ENCODE results near the gene CHAT.

CHAT gene

DNA sequence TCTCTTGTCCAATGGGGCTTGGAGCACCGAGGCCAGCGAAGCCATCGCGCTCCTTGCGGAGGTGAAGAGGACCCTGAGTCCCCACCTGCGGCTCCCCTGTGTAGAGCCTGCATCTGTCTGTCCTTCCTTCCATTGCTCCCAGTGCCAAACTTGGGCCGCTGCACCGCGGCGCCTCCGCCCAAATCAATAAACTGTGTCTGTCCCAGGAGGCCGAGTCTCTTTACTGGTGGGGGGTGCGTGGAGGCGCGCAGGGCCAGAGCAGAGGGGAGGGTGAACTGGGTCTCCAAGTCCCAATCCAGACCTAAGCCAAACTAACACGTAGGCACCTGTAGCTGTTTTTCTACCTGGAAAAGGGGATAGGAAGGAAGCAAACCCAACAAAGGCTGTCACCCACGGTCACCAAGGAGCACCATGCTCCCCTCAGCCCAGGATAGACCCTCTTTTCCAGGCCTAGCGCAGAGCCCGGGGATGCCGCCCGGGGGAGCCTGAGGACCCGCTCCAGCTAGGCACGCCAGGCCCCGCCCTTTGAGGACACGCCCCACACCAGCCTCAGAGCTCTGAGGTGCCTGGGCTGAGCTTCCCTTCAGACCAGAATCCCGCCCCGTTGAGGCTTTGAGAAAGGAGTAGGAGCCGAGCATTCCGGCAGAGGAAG, 1.2 kb upstream of the CHAT start:
- DNase-seq, result no peak

DNA sequence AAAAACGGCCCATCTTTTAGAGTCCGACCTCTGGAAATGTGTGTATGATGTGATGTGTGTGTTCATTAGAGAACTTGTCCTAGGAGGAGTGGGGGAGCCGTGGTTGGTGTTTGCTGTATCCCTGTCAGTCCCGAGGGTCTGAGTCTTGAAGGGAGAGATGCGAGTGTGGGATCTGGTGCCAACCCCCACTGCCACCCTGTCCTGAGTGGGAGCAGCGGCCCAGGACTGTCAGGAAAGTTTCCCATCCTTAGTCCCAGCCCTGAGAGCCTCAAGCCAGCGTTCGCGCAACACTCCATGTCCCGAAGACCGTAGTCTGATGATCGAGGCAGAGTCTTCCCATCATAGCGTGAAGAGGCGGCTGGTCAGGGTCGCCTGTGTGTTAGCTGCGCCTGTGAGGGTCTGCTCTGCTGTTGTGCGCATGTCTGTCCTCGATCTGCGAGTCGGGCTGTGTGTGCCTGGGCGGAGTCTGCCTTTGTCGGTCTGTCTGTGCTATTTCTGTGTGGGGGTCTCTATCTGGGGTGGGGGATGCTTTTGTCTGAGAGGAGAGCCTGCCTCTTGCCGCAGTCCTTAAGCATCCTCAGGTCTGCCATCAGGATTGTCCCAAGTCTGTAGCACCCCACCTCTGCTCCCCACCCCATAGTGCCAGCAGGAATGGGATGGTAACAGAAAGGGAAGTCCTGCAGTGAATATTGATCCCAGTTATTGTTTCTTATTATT, 514 bp upstream of the CHAT start:
- DNase-seq, result no peak

DNA sequence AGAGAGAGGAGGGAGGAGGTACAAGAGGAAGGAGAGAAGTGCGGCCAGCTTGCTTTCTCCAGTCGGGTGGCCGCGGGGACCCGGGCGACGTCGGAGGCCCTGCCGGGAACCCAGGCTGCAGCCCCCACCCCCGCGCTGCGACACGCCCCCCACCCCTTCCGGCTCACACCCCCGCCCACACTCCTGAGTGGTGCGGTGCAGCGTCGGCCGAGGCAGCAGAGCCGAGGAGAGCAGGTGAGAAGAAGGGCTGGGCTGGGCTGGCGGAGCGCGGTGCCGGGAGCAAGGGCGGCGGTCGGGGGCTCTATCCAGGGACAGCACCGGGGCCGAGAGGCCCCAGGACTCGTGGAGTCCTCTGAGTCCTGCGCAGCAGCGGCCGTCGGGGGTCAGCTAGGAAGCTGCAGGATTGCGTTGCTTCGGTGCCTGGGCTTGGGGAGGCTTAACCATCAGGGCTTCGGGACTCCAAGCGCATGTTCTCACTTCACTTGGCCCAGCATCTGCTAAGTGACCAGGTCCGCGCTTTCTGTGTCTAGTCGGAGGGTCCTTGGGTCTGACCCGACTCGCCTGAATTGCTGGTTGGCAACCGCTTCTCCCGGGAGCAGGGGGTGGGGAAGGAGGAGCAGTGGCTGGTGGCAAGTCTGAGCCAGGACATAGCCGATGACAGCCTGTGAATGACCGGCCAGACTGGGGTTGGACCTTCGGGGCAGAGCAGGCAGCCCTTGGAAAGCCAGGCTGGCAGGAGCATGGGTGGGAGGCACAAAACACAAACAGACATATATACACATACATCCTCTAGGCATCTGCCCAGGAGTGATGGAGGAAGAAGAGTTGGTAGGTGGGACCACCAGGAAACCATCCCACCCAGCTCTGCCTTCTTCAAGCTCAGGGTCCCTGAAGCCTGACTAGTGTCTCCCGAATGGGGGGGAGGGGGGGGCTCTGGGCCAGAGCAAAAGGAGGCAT, 683 bp downstream of the CHAT start:
- DNase-seq, result no peak

DNA sequence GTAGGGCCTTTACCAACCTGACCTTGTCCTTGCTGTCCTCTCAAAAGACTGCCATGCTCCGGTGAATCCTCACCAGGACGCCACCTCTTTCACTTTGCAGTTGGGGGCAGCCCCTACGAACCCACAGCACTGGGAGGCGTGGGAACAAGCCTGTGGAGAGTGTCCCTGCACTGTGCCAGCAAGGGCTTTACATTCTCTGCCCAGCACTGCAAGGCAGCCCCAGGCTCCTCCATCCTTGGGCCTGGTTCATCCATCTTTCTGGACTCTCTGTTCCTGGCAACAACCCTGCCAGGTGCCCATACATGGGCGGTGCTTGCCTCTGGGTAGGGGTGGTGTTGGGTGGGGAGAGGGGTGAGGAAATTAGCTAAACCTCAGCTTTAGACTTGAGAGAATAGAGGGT, 1.4 kb downstream of the CHAT start:
- no peak for DNase-seq

DNA sequence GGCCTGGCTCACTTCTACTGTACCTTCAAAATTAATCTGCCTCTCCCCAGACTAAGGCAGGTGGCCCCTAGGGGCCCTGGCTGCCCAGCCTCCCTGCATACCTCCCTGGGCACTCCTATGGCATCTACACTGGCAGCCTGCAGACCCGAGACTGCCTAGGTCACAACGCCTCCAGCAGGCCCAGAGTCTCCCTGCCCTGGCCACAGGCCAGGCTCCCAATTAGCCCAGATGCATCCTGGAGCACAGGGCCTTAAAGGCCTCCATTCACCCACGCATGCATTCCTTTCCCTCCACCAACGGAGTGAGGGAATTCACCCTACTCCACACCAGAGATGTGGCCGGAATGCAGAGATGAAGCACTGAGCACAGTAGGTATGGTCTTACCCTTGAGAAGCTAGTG, 1.9 kb downstream of the CHAT start:
- no peak for DNase-seq

DNA sequence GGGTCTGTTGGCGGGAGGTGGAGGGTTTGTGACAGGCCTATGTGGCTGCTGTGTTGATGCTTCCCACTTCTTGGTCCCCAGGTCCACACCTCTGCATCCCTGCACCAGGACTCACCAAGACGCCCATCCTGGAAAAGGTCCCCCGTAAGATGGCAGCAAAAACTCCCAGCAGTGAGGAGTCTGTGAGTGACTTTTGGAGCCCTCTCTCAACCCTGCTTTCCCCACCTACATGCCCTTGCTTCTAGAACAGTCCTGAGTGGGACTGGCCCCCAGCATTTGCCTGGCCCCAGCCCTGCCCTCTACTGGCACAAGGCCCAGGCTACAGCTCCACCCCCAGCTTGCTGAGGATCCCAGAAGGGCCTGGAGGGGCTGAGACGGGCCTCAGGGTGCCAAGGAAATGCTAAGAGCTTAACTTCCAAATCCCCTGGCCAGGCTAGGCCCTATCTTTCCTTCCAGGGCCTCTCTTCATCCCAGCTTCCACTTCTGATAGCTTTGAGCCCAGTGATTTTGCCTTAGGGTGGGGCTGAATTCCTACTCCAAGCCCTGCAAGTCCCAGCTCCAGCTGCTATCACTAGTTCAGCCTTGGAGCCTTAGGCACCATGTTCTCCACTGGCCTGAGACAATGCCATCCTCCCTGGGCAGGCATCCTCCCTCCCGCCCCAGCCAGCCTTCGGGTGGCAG, 2.7 kb downstream of the CHAT start:
- DNase-seq, result no peak

DNA sequence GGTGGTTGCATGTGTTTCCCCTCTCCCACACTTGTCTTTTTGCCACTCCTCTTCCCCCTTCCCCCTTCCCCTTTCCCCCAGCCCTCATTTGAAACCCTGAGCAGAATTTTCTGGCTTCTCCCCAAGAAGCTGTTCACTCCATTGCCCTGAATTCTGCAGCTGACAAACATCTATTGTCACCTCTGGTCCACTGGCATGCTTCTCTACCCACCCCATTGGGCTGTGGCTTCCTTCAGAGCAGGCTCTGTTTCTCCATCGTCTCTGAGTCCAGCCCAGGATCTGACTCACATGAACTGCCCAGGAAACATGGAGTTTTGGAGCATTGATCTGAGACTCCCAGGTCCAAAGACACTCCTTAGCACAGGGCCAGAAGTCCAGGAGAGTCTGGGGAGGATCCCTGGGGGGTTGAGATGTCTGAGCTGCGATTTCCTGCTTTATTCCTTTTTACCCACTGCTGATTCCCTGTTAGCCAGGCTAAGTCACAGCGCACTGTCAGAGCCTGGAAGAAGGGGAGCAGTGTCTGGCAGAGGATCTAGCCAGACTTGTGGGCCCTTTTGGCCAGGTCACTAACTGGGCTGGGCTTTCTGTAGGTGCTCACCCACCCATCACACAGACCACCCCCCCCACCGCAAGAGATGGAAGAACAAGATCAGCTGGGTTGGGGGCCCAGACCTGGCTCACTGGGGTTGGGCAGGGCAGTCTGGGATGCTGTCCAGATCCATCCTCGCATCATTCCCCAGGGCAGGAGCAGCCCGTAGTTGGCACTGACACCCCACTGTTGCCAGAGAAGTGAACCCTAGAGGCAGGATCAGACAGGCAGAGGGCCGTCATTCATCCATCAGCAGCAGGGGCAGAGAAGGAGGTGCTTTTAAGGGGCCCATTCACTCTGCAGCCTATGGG, 3.5 kb downstream of the CHAT start:
- DNase-seq, result no peak

DNA sequence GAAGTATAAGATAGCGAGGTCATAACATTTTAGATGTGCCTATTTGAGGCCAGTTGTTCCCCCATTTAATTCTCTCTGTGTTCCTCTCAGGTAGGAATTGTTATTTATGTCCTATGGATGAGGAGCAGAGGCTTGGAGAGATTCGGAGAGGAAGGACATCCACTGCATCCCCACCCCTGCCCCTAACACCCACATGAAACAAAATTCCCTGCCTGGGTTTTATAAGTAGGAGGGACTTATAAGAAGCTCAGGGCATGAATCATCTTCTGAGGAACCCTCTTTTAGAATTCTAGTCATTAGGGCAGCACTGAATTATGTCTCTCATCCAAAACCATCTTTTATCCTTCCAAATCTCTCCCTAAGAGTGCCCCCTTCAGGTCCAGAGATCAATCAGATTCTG, 5.0 kb downstream of the CHAT start:
- no peak for DNase-seq

DNA sequence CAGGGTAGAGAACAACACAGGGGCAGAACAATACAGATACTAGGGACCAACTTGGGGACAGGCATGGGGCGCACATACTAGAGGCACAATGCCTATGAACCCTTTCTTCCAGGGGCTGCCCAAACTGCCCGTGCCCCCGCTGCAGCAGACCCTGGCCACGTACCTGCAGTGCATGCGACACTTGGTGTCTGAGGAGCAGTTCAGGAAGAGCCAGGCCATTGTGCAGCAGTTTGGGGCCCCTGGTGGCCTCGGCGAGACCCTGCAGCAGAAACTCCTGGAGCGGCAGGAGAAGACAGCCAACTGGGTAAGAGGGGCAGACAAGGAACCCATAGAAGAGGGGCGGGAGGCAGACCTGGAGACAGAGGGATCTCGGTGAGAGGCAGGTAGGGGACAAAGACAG, 5.8 kb downstream of the CHAT start:
- DNase-seq, result no peak

DNA sequence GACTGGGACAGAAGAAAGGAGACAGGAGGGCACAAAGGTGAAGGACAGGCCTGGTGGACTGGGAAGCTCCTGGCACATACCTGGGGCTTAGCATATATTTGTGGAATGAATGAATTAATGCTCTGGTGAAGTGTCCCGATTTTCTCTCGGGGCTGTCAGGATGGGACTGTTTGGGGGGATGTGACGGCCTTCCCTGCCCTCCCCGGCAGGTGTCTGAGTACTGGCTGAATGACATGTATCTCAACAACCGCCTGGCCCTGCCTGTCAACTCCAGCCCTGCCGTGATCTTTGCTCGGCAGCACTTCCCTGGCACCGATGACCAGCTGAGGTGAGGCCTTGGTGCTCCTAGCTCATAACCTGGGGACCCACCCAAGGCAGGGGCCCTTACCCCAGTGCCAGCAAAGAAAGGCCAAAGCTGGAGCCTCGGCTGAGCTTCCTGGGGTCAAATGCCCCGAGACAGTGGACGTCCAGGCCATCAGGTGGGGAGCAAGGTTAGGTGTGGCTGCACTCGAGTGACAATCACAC, 6.5 kb downstream of the CHAT start:
- no peak for DNase-seq

DNA sequence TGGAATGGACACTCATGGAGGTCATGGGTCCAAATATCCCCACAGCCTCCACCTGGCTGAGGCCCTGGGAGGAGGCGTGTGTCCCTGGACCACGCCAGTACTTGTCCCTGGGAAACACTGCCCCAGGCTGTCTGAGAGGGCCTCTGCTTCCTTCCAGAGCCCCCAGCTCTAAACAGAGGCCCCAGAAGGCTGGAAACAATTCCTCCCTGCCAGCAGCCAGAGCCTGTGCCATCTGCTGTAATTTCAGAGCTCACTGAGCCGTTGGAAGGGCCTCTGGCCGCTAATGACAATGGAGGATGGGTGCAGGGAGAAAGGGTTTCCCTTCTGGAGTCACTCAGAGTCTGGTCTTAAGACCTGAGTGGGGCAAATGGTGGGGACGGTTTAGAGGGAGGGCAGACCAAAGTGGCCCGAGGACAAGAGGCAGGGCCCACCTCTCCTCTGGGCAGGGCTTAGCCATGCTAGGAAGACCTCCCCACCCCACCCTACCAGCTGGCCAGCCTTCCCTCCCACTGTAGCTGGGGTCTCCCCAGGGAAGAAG, 7.1 kb downstream of the CHAT start:
- DNase-seq, result no peak

DNA sequence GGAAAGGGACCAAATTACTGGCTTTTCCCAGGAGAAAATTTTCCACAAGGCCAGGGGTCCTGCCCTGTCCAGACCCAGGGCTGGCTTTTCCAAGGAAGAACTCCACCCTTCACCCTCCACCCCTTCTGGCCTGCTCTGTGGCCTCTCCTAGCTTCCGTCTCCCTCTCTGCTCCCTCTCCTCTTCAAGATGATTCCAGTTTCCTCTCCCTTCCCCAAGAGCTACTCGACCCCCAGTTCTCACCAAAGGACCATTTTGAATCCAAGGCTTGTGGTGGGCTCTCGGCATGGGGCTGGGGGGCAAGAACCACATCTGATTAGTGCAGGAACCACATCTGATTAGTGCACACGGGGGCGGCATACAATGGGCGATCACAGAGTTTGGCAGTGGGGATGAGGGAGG, 7.7 kb downstream of the CHAT start:
- no peak for DNase-seq

DNA sequence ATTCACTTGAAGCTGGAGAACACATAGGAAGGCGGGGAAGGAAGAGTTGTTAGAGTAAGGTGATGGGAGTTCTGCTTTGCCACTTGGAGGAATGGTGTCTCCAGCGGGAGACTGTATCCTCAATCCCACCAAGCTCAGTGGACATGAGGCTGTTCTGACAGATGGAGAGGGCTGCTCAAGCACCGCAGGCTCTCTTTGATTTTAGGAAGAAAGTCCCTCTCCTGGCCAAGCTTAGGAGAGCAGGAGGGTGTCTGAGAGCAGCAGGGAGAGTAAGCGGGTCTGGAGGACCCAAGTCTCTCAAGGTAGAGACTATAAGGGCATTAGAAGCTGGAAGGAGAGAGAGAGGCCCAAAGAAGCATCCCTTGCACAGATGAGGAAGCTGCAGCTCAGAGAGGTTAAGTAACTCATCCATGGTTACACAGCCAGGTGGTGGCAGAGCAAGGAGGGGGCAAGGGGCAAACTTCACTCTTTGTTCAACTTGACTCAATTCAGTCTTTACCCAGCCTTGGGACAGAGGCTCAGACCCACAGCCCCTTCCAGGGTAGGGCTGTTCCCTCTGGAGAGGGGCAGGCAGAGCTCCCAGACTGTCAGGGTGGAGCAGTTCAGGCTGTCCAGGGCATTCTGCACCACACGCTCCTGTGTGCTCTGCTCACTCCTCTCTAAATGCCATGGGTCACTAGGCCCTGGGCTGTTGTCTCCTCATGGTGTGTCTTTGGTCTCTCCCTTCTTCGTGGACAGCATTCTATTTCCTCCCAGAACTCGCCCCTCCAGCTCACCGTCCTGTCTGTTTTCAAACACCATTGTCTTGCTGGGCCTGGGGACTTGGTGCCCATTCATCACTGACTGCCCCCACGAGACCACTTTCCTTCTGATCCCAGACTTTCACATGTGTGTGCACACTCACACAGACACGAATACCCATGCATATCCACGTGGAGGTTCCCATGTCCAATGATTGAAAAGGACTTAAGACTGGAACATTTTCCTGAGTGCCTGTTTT, 8.9 kb downstream of the CHAT start:
- DNase-seq, result no peak

DNA sequence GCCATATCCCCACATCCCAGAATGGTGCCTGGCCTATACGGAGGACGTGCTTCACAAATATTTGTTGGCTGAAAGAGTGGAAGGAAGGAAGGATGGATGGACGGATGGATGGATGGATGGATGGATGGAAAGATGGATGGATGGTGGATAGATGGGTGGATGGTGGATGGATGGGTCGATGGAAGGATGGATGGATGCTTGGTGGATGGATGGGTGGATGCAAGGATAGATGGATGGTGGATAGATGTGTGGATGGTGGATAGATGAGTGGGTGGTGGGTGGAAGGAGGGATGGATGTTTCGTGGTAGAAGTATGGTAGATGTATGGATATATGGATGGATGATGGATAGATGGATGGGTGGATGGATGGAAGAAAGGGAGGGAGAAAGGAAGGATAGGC, 10.8 kb downstream of the CHAT start:
- no peak for DNase-seq

DNA sequence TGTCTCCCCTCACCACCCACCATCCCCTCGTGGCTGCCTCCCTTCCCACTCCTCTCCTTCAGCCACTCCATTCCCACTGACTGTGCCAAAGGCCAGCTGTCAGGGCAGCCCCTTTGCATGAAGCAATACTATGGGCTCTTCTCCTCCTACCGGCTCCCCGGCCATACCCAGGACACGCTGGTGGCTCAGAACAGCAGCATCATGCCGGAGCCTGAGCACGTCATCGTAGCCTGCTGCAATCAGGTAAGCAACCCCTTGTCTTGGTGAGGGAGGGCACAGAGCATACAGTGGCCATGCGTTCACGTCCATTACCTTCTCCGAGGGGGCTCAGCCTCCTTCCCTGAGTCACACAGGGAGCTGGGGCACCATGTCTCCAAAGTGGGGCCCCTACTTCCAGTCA, 11.6 kb downstream of the CHAT start:
- DNase-seq, result no peak

DNA sequence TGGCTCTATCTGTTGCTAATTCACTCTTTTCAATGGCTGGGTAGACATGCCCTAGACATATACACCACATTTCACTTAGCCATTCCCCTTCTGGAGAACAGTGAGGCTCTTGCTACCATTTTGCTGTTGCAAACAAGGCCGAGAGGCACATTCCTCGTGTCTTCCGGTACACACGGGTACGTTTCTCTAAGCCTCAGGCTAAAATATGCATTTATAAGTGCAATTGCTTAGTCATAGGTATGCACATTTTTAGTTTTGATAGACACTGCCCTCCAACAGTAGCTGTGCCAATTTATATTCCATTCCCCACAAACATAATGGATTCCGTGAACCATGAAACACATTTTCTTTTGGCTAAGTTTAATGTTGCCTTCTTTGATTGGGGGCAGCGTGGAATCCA, 13.2 kb downstream of the CHAT start:
- no peak for DNase-seq

DNA sequence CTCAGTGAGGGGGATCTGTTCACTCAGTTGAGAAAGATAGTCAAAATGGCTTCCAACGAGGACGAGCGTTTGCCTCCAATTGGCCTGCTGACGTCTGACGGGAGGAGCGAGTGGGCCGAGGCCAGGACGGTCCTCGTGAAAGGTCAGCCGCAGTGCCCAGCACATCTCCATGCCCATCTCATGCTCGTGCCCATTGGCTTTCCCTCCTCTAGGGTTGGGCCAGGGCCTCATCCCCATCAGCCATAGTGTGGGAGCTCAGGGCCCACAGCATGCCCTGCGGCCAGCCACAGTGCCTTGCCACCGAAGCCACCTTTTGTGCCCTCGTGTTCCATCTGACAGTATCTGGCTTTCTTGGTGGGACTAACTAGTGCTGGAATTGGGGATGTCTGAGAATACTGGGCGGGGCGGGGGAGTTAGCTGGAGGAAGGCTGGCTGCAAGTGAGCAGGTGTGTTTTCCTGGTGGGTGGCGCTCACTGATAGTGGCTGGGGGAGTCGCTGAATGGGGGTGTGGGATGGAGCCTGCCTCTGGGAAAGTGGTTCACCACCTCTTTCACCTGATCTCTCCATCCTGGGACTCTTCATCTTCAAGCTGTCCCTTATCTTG, 13.9 kb downstream of the CHAT start:
- no peak for DNase-seq

DNA sequence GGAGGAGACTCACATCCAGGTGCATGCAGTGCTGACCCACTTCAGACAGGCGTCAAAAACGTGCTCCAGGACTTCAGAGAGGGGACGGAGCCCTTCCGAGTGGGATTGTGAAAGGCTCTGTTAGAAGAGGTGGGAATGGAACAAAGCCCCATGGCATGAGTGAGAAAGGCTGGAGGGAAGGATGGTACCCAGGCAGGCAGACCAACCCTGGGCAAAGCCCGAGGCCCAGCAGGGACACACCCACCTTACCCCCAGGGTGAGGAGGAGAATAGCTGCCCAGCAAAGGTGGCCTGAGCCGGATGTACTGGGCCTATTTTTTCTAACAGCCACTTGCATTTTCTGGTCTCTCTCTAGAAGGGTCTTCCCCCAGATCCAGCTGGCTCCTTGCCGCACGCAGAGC, 14.8 kb downstream of the CHAT start:
- no peak for DNase-seq

DNA sequence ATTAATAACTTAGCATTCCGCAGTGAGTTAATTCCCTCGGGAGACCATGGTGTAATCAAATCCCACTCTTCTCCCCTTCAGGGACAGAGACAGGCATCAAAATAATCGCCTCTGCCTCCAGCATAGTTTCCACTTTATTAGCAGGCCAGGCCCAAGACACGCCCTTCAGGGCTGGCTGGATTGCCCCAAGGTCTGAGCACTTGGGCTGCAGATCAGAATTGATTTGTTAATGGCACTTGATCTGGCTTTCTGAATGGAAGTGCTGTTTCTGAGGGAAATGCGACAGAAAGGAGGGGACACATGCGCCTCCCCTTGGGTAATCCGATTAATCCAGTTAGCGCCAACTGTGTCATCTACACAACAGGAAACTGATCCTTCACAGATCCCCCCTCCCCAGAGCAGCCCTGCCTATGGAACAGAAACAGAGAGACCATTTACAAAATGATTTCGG, 15.6 kb downstream of the CHAT start:
- no peak for DNase-seq

DNA sequence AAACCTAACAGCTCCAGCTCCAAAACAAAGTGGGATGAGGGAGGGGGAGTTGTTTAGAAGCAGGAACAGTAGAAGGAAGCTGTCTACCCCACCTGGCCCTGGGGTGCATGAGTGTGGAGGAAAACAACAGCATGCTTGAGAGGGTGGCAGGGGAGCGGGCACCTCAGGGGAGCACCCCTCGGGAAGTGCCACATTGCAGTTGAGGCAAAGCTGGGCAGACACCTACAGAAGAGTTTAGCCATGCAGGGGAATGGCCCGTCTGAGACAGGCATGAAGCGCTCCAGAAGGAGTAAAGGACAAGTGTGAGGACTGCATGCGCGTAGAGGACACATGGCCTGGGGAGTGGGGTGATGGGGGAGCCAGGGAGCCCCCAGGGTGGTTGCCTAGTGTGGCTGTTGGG, 18.1 kb downstream of the CHAT start:
- DNase-seq, result no peak

Measured in activated T-cell treated with anti-CD3 and anti-CD28 coated beads, Interleukin-2, amount 50 U/mL, for 48 hours (primary cell).